ENCODE measurements around the gene DNAJA2. TPM values are rescaled to one million over a fixed set of nuclear protein-coding genes. Genes with fewer than 3 reads are reported as not detected.

Gene DNAJA2
- total RNA-seq, 1 donor from 2014 or later: 56.5 TPM

DNA sequence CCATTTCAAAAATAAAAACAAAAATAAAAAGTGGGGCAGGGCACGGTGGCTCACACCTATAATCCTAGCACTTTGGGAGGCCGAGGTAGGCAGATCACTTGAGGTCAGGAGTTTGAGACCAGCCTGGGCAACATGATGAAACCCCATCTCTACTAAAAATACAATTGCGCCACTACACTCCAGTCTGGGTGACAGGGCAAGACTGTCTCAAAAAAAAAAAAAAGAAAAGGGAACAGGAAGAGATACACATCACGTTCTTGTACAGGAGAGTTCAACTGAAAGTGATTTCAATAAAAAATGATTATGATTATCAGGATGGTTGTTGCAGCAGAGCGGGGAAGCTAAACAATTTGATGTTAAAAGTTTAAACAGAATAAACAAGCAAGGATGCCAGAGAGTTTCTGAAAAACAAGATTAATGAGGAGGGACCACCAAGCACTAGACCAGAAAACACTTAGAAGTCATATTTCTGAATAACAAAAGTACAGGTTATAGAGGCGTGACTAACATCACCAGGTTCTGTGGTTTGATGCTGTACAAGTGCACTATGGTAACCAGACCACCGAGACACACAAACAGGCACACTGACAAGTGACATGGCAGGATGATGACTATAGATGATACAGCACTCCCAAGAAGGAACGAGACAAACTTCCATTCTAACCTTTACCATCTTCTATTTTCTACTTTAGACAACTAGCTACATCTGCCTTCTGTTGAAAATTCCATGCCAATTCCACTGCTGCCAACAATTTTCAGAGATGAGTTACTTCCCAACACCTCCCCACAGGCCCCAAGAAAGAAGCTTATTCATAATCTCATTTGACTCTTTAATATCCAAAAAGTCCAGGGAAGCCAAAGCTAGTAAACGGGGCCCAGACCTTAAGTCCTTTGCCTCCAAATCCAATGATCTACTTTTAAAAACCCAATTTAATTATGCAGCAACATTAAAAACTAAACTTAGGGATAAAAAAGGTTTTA lies 11.8 kb downstream of the DNAJA2 start:
- Mint-ChIP-seq H3K27me3 (ENCODE audit: unreplicated experiment) (no peaks in the 10 kb centered on the region), H3K27ac (ENCODE audit: unreplicated experiment) (no peak overlapping the region), H3K9me3 (ENCODE audit: unreplicated experiment) (no peaks in the 10 kb centered on the region), H3K4me1 (ENCODE audit: unreplicated experiment) (no peaks in the 10 kb centered on the region), H3K4me3 (ENCODE audit: unreplicated experiment) (no peak overlapping the region), H3K36me3 (ENCODE audit: low read depth, unreplicated experiment) (peaks cover 26% of the 10 kb centered on the region)
- TF ChIP-seq, protein P1, sequence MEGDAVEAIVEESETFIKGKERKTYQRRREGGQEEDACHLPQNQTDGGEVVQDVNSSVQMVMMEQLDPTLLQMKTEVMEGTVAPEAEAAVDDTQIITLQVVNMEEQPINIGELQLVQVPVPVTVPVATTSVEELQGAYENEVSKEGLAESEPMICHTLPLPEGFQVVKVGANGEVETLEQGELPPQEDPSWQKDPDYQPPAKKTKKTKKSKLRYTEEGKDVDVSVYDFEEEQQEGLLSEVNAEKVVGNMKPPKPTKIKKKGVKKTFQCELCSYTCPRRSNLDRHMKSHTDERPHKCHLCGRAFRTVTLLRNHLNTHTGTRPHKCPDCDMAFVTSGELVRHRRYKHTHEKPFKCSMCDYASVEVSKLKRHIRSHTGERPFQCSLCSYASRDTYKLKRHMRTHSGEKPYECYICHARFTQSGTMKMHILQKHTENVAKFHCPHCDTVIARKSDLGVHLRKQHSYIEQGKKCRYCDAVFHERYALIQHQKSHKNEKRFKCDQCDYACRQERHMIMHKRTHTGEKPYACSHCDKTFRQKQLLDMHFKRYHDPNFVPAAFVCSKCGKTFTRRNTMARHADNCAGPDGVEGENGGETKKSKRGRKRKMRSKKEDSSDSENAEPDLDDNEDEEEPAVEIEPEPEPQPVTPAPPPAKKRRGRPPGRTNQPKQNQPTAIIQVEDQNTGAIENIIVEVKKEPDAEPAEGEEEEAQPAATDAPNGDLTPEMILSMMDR (IDR thresholded peaks at IDR 0.05; ENCODE audit: unreplicated experiment): no peak
- no peak for DNase-seq (ENCODE audit: low spot score)

DNA sequence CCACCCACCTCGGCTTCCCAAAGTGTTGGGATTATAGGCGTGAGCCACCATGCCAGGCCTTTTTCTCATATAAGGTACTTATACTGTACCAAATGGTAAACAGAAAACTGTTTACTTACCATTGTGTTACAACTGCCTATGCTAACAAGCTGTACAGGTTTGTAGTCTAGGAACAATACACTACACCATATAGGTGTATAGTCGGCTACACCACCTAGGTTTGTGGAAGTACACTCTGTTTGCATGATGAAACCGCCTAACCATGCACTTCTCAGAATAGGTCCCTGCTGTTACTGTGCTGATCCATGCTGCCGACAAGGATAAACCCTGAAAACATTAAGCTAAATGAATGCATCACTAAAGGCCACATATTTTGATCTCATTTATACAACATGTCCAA lies 18.9 kb downstream of the DNAJA2 start:
- no peaks in the 10 kb centered on the region for H3K9me3 Mint-ChIP-seq (ENCODE audit: unreplicated experiment)
- no peaks in the 10 kb centered on the region for H3K27me3 Mint-ChIP-seq (ENCODE audit: unreplicated experiment)
- DNase-seq (ENCODE audit: low spot score): no peak
- peaks cover 19% of the 10 kb centered on the region for H3K36me3 Mint-ChIP-seq (ENCODE audit: low read depth, unreplicated experiment)
- H3K4me1 Mint-ChIP-seq (ENCODE audit: unreplicated experiment): no peaks in the 10 kb centered on the region
- peak overlapping the region; percentile 9 for H3K4me3 Mint-ChIP-seq (ENCODE audit: unreplicated experiment)
- TF ChIP-seq, protein P1 (IDR thresholded peaks at IDR 0.05; ENCODE audit: unreplicated experiment): no peak
- no peak overlapping the region for H3K27ac Mint-ChIP-seq (ENCODE audit: unreplicated experiment)

DNA sequence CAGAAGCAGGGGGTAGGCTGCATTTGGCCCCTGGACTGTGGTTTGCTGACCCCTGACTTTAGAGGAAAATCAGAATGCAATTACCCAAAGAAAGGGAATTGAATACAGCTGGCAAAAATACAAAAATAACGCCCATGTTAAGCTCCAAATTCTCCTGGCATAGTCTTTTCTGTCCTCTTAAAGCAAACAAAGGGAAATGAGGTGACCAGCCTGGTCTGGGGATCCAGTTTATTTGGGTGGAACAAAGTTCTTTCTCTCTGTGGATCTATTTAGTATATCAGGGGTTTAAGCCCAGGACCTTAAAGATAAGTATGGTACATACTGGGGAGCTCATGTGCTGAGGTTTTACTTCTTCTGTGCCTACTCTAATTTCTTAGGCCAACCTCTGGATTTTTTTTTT lies 23.5 kb downstream of the DNAJA2 start:
- TF ChIP-seq, protein P1 (IDR thresholded peaks at IDR 0.05; ENCODE audit: unreplicated experiment): no peak
- Mint-ChIP-seq H3K27me3 (ENCODE audit: unreplicated experiment) (no peaks in the 10 kb centered on the region), H3K27ac (ENCODE audit: unreplicated experiment) (no peak overlapping the region), H3K4me3 (ENCODE audit: unreplicated experiment) (no peak overlapping the region), H3K4me1 (ENCODE audit: unreplicated experiment) (no peaks in the 10 kb centered on the region), H3K36me3 (ENCODE audit: low read depth, unreplicated experiment) (peaks cover 4% of the 10 kb centered on the region), H3K9me3 (ENCODE audit: unreplicated experiment) (no peaks in the 10 kb centered on the region)
- no peak for DNase-seq (ENCODE audit: low spot score)

DNA sequence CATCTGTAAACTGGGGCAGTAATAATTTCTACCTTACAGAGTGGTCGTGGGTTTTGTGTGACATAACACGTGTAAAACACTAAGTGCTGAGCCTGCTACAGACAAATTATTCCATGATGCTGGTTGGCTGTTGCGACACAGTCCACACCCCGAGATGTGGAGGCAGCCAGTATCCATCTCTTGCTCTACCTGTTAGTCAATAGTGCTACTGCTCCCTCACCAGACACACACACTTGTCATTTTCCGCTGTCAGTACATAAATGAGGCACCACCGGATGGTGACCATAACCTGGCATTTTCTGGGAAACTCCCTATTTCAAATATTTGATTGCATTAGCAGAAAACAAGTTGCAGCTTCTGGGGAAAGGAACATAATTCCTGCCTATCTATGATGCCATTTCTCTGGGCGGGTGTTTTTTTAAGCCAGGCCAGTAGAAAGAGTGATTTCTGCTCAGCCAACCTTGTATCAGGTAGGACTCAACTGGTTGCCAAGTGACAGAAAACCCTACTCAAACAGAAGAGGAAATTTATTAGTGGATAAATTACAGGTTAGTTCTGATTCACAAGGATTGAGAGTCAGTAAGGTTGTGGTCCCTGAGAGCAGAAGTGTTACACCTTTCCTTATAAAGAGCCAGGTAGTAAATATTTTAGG lies 24.1 kb downstream of the DNAJA2 start:
- no peak overlapping the region for H3K27ac Mint-ChIP-seq (ENCODE audit: unreplicated experiment)
- H3K27me3 Mint-ChIP-seq (ENCODE audit: unreplicated experiment): no peaks in the 10 kb centered on the region
- H3K36me3 Mint-ChIP-seq (ENCODE audit: low read depth, unreplicated experiment): no peaks in the 10 kb centered on the region
- H3K4me1 Mint-ChIP-seq (ENCODE audit: unreplicated experiment): no peaks in the 10 kb centered on the region
- no peaks in the 10 kb centered on the region for H3K9me3 Mint-ChIP-seq (ENCODE audit: unreplicated experiment)
- TF ChIP-seq, protein P1 (IDR thresholded peaks at IDR 0.05; ENCODE audit: unreplicated experiment): no peak
- no peak overlapping the region for H3K4me3 Mint-ChIP-seq (ENCODE audit: unreplicated experiment)
- no peak for DNase-seq (ENCODE audit: low spot score)

Data from endothelial cell (in vitro differentiated cells).